HEK293 (cell line): ENCODE measurements around the gene FZR1.
"Not testable (repeated sequence)": the region's sequence is repeated elsewhere in the genome, so short reads cannot be mapped to it uniquely, and the experiment has no call there.

Experiments
- ATF2 ChIP-seq: fragments of 450-650 bp; formaldehyde crosslinking; IDR thresholded peaks from 2 replicates; pipeline ENCODE4 v1.5.1; 2016; ENCODE audit warnings: missing biosample characterization, missing genetic modification characterization, low read depth
- CTCF ChIP-seq: fragments of 450-650 bp; formaldehyde crosslinking; IDR thresholded peaks from 2 replicates; pipeline ENCODE4 v1.5.1; 2016; ENCODE audit warnings: missing biosample characterization, missing genetic modification characterization
- GLI4 ChIP-seq: fragments of 450-650 bp; formaldehyde crosslinking; IDR thresholded peaks from 2 replicates; pipeline ENCODE4 v1.5.1; 2016; ENCODE audit warnings: missing biosample characterization, missing genetic modification characterization
- KLF8 ChIP-seq: fragments of 450-650 bp; formaldehyde crosslinking; IDR thresholded peaks from 2 replicates; pipeline ENCODE4 v1.5.1; 2016; ENCODE audit warnings: missing biosample characterization, missing genetic modification characterization
- PRDM1 ChIP-seq: fragments of 450-650 bp; formaldehyde crosslinking; IDR thresholded peaks from 2 replicates; pipeline ENCODE4; 2016; ENCODE audit warnings: missing biosample characterization, missing genetic modification characterization
- REST ChIP-seq: fragments of 450-650 bp; formaldehyde crosslinking; IDR thresholded peaks from 2 replicates; pipeline ENCODE4 v1.5.1; 2016; ENCODE audit warnings: missing biosample characterization, missing genetic modification characterization
- TCF7L2 ChIP-seq: IDR thresholded peaks from 2 replicates; pipeline ENCODE4 v1.6.1; 2011; ENCODE audit warnings: low read depth, mild to moderate bottlenecking, inconsistent platforms, low read length, moderate library complexity, borderline replicate concordance
- ZNF174 ChIP-seq: fragments of 450-650 bp; formaldehyde crosslinking; IDR thresholded peaks from 2 replicates; pipeline ENCODE4 v1.5.0; 2017; ENCODE audit warnings: missing biosample characterization, mild to moderate bottlenecking, missing genetic modification characterization
- ZNF184 ChIP-seq: fragments of 450-650 bp; IDR thresholded peaks from 2 replicates; pipeline ENCODE4 v1.5.1; 2018; ENCODE audit warnings: missing biosample characterization, mild to moderate bottlenecking, missing genetic modification characterization
- ZNF24 ChIP-seq: fragments of 450-650 bp; formaldehyde crosslinking; IDR thresholded peaks from 2 replicates; pipeline ENCODE4 v1.5.1; 2016; ENCODE audit warnings: missing biosample characterization, missing genetic modification characterization
- ZNF274 ChIP-seq, 2 experiments: fragments of 200-500 bp in 1 of 2; fragments of 450-650 bp in 1 of 2; sonication (Bioruptor generic) in 1 of 2; formaldehyde crosslinking in 1 of 2; IDR thresholded peaks; 2 replicates each; pipeline versions ENCODE4 v1.5.1 to v1.6.1; 2014 to 2016; ENCODE audit warnings: borderline replicate concordance in 1 of 2, inconsistent platforms in 1 of 2, low read length in 1 of 2, missing biosample characterization in 1 of 2, missing genetic modification characterization in 1 of 2
- ZNF280D ChIP-seq: fragments of 450-650 bp; formaldehyde crosslinking; IDR thresholded peaks from 2 replicates; pipeline ENCODE4 v1.5.1; 2016; ENCODE audit warnings: missing biosample characterization, missing genetic modification characterization
- ZNF514 ChIP-seq: fragments of 450-650 bp; formaldehyde crosslinking; IDR thresholded peaks from 2 replicates; pipeline ENCODE4 v1.5.1; 2016; ENCODE audit warnings: missing biosample characterization, missing genetic modification characterization
- ZNF521 ChIP-seq: fragments of 450-650 bp; formaldehyde crosslinking; IDR thresholded peaks from 2 replicates; pipeline ENCODE4 v1.5.1; 2017; ENCODE audit warnings: missing biosample characterization, mild to moderate bottlenecking, missing genetic modification characterization

- not testable (repeated sequence) for TF ChIP-seq ZNF521 (tag by site-specific recombination); ZNF514; ZNF274 (IDR thresholded peaks at IDR 0.05; ENCODE audit: low read length); ZNF274 (tag by site-specific recombination; IDR thresholded peaks at IDR 0.05; ENCODE audit: borderline replicate concordance); CTCF; ZNF24; REST (tag by site-specific recombination); ZNF184 (tag by site-specific recombination); TCF7L2; ATF2 (tag by site-specific recombination); ZNF174 (tag by site-specific recombination); PRDM1; GLI4; KLF8; ZNF280D (tag by site-specific recombination)
These were observed 2.1 kb downstream of the FZR1 start for GRCh38 chr19:3508121-3508661.
